Natural killer cell (primary cell): Measurements from ENCODE around the gene HLA-DPB1. TPM values are rescaled to one million over a fixed set of nuclear protein-coding genes. Genes with fewer than 3 reads are reported as not detected.

ENCODE experiments used
- ATAC-seq, 3 donors: fragments of 150-1000 bp in 2 of 3; fragments of 200-7000 bp in 1 of 3; cut with Tn5 transposase; 1 replicate in 1 of 3; 2 replicates in 2 of 3; pipeline ENCODE4 v1.10.0; 2021; ENCODE audit warnings: mild to moderate bottlenecking in 2 of 3, moderate library complexity in 2 of 3
- DNase-seq, 2 donors: peaks; one replicate each; pipeline versions ENCODE4 v3.0.0 to v3.0.0-alpha.2; 2013 to 2021; ENCODE audit warnings: mixed read lengths in 1 of 2
- H3K27ac ChIP-seq: one replicate; pipeline ENCODE4 v1.5.1; 2013; ENCODE audit warnings: mild to moderate bottlenecking, low read length
- H3K27me3 ChIP-seq: one replicate; pipeline ENCODE4 v1.6.1; 2013; ENCODE audit warnings: low read length; ENCODE audit not compliant: control insufficient read depth, insufficient read depth
- H3K36me3 ChIP-seq: one replicate; pipeline ENCODE4 v1.6.1; 2013; ENCODE audit warnings: low read length; ENCODE audit not compliant: control insufficient read depth, insufficient read depth
- H3K4me1 ChIP-seq: one replicate; pipeline ENCODE4 v1.6.1; 2013; ENCODE audit warnings: low read length; ENCODE audit not compliant: control insufficient read depth, insufficient read depth
- H3K4me3 ChIP-seq: one replicate; pipeline ENCODE4 v1.5.1; 2013; ENCODE audit warnings: low read length
- H3K9me3 ChIP-seq: one replicate; pipeline ENCODE4 v1.6.1; 2013; ENCODE audit warnings: low read length; ENCODE audit not compliant: control insufficient read depth, insufficient read depth
- H3K27ac Mint-ChIP-seq, 2 donors: one replicate each; pipeline ENCODE4 v1.8.0; 2022; ENCODE audit warnings: mild to moderate bottlenecking in 2 of 2, mixed read lengths in 2 of 2, moderate library complexity in 1 of 2
- H3K27me3 Mint-ChIP-seq, 2 donors: one replicate each; pipeline ENCODE4 v1.8.0; 2022; ENCODE audit warnings: low read depth in 2 of 2, mixed read lengths in 2 of 2
- H3K36me3 Mint-ChIP-seq: one replicate; pipeline ENCODE4 v1.8.0; 2022; ENCODE audit warnings: mixed read lengths
- H3K4me1 Mint-ChIP-seq, 2 donors: one replicate each; pipeline ENCODE4 v1.8.0; 2022; ENCODE audit warnings: mixed read lengths in 2 of 2
- H3K4me3 Mint-ChIP-seq: one replicate; pipeline ENCODE4 v1.8.0; 2022; ENCODE audit warnings: mild to moderate bottlenecking, moderate library complexity, mixed read lengths
- H3K9me3 Mint-ChIP-seq, 2 donors: one replicate each; pipeline ENCODE4 v1.8.0; 2022; ENCODE audit warnings: mixed read lengths in 2 of 2
- CTCF ChIP-seq: fragments of 200-600 bp; IDR thresholded peaks from one replicate; pipeline ENCODE4 v1.8.0; 2022; ENCODE audit warnings: antibody characterized with exemption
- WGBS: methylation state at CpG from one replicate; pipeline ENCODE4 v1.1.7; 2013; ENCODE audit warnings: missing lambda C conversion rate; ENCODE audit not compliant: insufficient coverage; 5-methylcytosine and 5-hydroxymethylcytosine counted together
- intact Hi-C: fragments of 100-400 bp; cut with micrococcal nuclease; formaldehyde crosslinking; loops from one replicate; pipeline ENCODE4 v1.14.2; 2022
- total RNA-seq, 4 donors: library from RNA; stranded (reverse); fragments of 120-200 nt in 1 of 4; gene quantifications; one replicate each; pipeline versions ENCODE4 v1.2.3 to v1.2.4, GENCODE V29; 2013 to 2022

Gene HLA-DPB1
- total RNA-seq, 3 donors from 2014 or later (not counting 1 experiment from before 2014, with no cell fraction given), result 55.2 to 131 (median 77.1) TPM

DNA sequence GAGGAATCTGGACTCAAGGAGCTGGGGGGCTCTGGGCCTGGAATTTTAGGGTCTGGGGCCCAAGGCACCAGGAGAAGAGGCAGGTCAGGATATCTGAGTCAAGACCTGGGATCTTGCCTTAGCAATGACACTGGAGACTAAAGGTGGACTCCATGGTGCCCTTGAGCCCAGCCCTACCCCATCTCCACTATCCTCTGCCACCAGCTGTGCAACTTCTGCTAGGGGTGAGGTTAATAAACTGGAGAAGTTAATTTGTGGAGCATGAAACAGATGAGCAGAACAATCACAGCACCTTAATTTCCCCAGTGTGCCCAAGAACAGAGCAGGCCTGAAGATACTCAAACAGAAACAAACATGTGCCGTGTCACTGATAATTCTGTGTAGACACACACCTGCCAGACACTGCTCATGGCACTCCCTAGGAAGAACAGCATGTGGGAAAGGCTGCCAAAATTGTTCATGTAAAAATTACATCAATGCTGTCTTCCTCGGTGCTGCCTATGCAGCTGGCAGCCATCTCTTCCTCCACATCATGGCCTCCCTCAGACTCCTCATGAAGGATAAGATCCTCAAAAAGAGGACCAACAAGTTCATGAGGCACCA, 3.2 kb downstream of the HLA-DPB1 start:
- intact Hi-C loops, result no loop called here
- Mint-ChIP-seq H3K9me3 (no peaks in the 10 kb centered on the region), H3K27ac (no peak overlapping the region), H3K36me3 (no peaks in the 10 kb centered on the region), H3K4me3 (no peak overlapping the region), H3K4me1 (peaks cover 55 to 69% of the 10 kb centered on the region in 2 donors), H3K27me3 (peaks cover 0 to 11% of the 10 kb centered on the region in 2 donors)
- Histone ChIP-seq H3K4me3 (no peak overlapping the region), H3K9me3 (no peaks in the 10 kb centered on the region), H3K27me3 (no peaks in the 10 kb centered on the region), H3K36me3 (peaks cover 26% of the 10 kb centered on the region), H3K27ac (no peak overlapping the region), H3K4me1 (peaks cover 47% of the 10 kb centered on the region)
- WGBS, result 84% methylated on average over 2 of the region's 2 CpGs
- no peak for TF ChIP-seq CTCF
- ATAC-seq (no peak), DNase-seq (no peak)

GRCh38 chr6:33079580-33079979, 3.8 kb downstream of the HLA-DPB1 start:
- Mint-ChIP-seq H3K4me3 (peak overlapping the region; percentile 88), H3K27ac (no peak overlapping the region), H3K27me3 (peaks cover 0 to 11% of the 10 kb centered on the region in 2 donors), H3K4me1 (peaks cover 55 to 69% of the 10 kb centered on the region in 2 donors), H3K9me3 (no peaks in the 10 kb centered on the region), H3K36me3 (no peaks in the 10 kb centered on the region)
- Histone ChIP-seq H3K27me3 (no peaks in the 10 kb centered on the region), H3K4me1 (peaks cover 47% of the 10 kb centered on the region), H3K9me3 (no peaks in the 10 kb centered on the region), H3K4me3 (no peak overlapping the region), H3K27ac (no peak overlapping the region), H3K36me3 (peaks cover 31% of the 10 kb centered on the region)
- WGBS, result 72% methylated on average over 4 of the region's 4 CpGs
- ATAC-seq, result no peak
- intact Hi-C loops, result no loop called here
- no peak for TF ChIP-seq CTCF
- no peak for DNase-seq

DNA sequence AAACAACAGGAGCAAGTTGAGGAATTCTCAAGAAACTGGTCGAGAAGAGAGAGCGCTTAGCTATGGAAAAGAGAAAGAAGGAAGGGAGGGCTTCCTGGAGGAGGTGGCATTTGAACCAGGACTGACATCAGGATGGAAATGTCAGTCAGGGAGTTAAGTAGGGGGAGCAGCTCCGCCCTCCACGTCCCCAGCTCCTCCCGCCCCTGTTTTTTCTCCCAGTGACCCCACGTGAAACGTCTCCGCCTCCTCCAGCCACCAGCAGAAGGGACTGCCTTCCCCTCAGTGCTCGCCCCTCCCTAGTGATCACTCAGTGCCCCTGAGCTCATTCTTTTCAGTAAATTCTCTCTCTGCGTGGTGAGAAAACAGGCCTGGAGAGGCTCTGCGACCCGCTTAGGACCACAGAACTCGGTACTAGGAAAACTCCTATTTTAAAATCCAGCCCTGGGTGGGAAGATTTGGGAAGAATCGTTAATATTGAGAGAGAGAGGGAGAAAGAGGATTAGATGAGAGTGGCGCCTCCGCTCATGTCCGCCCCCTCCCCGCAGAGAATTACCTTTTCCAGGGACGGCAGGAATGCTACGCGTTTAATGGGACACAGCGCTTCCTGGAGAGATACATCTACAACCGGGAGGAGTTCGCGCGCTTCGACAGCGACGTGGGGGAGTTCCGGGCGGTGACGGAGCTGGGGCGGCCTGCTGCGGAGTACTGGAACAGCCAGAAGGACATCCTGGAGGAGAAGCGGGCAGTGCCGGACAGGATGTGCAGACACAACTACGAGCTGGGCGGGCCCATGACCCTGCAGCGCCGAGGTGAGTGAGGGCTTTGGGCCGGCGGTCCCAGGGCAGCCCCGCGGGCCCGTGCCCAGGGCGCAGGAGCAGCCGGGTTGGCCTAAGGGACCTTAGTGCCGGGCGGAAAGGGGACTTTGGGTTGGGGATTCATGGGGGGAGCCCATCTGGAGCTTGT, 4.6 kb downstream of the HLA-DPB1 start:
- Mint-ChIP-seq H3K27ac (peak overlapping the region in 1 of 2 donors; percentile 66), H3K36me3 (no peaks in the 10 kb centered on the region), H3K9me3 (no peaks in the 10 kb centered on the region), H3K4me3 (peak overlapping the region; percentile 88), H3K27me3 (peaks cover 0 to 11% of the 10 kb centered on the region in 2 donors), H3K4me1 (peaks cover 51 to 64% of the 10 kb centered on the region in 2 donors)
- intact Hi-C loops, result no loop called here
- H3K4me1 ChIP-seq, result peaks cover 42% of the 10 kb centered on the region
- WGBS, result 90% methylated on average over 48 of the region's 49 CpGs
- DNase-seq (peak in 1 of 2 donors; percentile 30), ATAC-seq (no peak)
- peaks cover 39% of the 10 kb centered on the region for H3K36me3 ChIP-seq
- H3K27ac ChIP-seq, result no peak overlapping the region
- H3K4me3 ChIP-seq, result no peak overlapping the region
- no peaks in the 10 kb centered on the region for H3K27me3 ChIP-seq
- no peaks in the 10 kb centered on the region for H3K9me3 ChIP-seq
- no peak for TF ChIP-seq CTCF
